GM21786 (cell line): ENCODE data around the gene TTLL11.
"Not testable (repeated sequence)": the region's sequence is repeated elsewhere in the genome, so short reads cannot be mapped to it uniquely, and the experiment has no call there.

Experiments
- ATAC-seq: cut with Tn5 transposase; IDR thresholded peaks from one replicate; pipeline ENCODE4 v1.9.1; 2021; ENCODE audit not compliant: unreplicated experiment

Gene TTLL11

GRCh38 chr9:122125509-122126330, 32.6 kb upstream of the TTLL11 start:
- no peak for ATAC-seq

- no peak for ATAC-seq
Measured at GRCh38 chr9:122125158-122125508, 32.0 kb upstream of the TTLL11 start.

- ATAC-seq, result no peak
Measured at GRCh38 chr9:122124528-122124927, 31.4 kb upstream of the TTLL11 start.

GRCh38 chr9:122124048-122124447, 30.9 kb upstream of the TTLL11 start:
- no peak for ATAC-seq

- ATAC-seq, result no peak
Measured at GRCh38 chr9:122122903-122123632, 30.0 kb upstream of the TTLL11 start.

GRCh38 chr9:122122468-122122867, 29.4 kb upstream of the TTLL11 start:
- no peak for ATAC-seq

GRCh38 chr9:122121931-122122330, 28.8 kb upstream of the TTLL11 start:
- no peak for ATAC-seq

- ATAC-seq, result no peak
Measured at GRCh38 chr9:122121391-122121790, 28.3 kb upstream of the TTLL11 start.

- ATAC-seq, result no peak
Measured at GRCh38 chr9:122120316-122121071, 27.4 kb upstream of the TTLL11 start.

GRCh38 chr9:122119721-122120120, 26.6 kb upstream of the TTLL11 start:
- no peak for ATAC-seq

GRCh38 chr9:122119166-122119521, 26.0 kb upstream of the TTLL11 start:
- no peak for ATAC-seq

GRCh38 chr9:122118343-122119165, 25.4 kb upstream of the TTLL11 start:
- no peak for ATAC-seq

- not testable (repeated sequence) for ATAC-seq
Measured at GRCh38 chr9:122117241-122117640, 24.1 kb upstream of the TTLL11 start.

GRCh38 chr9:122116448-122117173, 23.5 kb upstream of the TTLL11 start:
- ATAC-seq, result no peak

GRCh38 chr9:122116040-122116439, 22.9 kb upstream of the TTLL11 start:
- ATAC-seq, result no peak

- no peak for ATAC-seq
Measured at GRCh38 chr9:122115176-122116035, 22.3 kb upstream of the TTLL11 start.

GRCh38 chr9:122113574-122113973, 20.5 kb upstream of the TTLL11 start:
- no peak for ATAC-seq

- ATAC-seq, result no peak
Measured at GRCh38 chr9:122112238-122112637, 19.1 kb upstream of the TTLL11 start.

GRCh38 chr9:122111413-122112085, 18.4 kb upstream of the TTLL11 start:
- no peak for ATAC-seq
